C4-2B (cell line): ENCODE measurements around the gene OSBPL1A.

Experiments used
- H3K27ac ChIP-seq: fragments of 450-650 bp; 2 replicates; pipeline ENCODE4 v1.5.1; 2017
- ZFX ChIP-seq: fragments of 450-650 bp; IDR thresholded peaks from 2 replicates; pipeline ENCODE4 v1.6.1; 2017
- TF ChIP-seq, protein P1 (sequence below): fragments of 450-650 bp; conservative IDR thresholded peaks from 2 replicates; pipeline ENCODE4 v1.5.1; 2017; ENCODE audit warnings: mild to moderate bottlenecking

Gene OSBPL1A

DNA sequence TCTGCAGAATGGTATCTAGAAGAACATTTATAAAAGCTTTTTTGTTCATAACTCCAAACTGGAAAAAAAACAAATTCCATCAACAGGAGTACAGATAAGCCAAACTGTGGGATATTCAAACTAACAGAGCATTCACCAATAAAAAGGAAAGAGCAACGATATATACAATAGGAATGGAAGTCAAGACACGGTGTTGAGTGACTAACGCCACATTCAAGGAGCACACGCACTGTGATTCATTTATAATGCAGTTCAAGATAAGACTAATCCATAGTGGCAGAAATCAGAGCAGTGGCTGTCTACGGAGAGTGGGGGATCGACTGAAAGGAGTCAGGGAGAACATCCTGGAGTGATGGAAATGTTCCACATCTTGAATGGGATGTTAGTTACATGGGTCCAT, 188.1 kb downstream of the OSBPL1A start:
- H3K27ac ChIP-seq = no peak overlapping the region
- TF ChIP-seq, protein P1, sequence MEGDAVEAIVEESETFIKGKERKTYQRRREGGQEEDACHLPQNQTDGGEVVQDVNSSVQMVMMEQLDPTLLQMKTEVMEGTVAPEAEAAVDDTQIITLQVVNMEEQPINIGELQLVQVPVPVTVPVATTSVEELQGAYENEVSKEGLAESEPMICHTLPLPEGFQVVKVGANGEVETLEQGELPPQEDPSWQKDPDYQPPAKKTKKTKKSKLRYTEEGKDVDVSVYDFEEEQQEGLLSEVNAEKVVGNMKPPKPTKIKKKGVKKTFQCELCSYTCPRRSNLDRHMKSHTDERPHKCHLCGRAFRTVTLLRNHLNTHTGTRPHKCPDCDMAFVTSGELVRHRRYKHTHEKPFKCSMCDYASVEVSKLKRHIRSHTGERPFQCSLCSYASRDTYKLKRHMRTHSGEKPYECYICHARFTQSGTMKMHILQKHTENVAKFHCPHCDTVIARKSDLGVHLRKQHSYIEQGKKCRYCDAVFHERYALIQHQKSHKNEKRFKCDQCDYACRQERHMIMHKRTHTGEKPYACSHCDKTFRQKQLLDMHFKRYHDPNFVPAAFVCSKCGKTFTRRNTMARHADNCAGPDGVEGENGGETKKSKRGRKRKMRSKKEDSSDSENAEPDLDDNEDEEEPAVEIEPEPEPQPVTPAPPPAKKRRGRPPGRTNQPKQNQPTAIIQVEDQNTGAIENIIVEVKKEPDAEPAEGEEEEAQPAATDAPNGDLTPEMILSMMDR = no peak
- no peak for TF ChIP-seq ZFX

DNA sequence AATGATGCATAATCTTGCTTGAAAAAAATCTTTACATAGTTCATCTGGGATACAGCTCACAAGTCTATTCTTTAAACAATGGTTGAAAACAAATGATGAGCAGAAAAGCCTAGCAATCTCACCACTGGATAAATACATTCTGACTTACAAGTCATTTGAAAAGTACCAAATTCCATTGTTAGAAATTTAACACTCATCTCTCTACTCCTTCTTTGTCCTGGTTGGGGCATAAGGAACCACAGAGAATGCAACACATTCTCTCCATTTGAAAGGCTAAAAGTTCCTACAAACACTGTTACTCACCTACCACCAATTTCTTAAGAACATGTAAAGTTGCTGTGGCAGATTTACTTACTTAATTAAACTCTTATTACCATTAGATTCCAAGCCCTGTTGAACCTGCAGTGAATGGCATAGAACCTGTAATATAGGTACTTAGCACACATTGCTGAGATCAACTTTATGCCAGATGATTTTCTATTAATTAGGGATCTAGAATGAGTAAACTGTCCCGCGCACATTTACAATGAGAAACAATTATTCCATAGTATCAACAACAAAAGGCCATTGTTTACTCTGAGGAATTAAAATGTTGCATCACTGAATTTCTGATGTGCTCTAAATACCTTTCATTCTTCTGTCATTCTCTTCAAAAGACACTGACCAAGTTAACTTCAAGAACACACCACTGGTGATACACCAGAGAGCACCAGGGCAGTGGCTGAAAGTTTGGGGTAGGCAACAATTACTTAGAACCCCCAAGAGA, 189.2 kb downstream of the OSBPL1A start:
- H3K27ac ChIP-seq = no peak overlapping the region

DNA sequence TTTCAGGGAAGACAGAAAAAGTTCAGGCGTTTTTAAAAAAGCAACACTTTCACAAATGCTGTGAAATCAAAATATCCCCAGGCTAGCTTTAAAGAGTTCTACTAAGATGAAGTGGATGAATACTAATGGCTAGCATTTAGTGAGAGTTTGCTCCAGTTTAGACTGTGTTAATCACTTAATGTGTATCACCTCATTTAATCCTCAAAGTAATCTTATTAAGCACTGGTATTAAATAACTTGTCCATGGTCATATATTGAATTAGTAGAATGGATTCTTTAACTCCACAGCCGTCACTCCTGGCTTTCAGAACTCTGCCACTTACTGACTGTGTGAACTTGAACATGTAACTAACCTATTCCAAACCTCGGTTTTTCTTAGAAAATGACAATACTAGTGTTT, 192.7 kb downstream of the OSBPL1A start:
- TF ChIP-seq ZFX = no peak
- H3K27ac ChIP-seq = no peak overlapping the region

More for the DNA sequence above, 189.2 kb downstream of the OSBPL1A start:
- TF ChIP-seq, protein P1 = no peak
- TF ChIP-seq ZFX = no peak

DNA sequence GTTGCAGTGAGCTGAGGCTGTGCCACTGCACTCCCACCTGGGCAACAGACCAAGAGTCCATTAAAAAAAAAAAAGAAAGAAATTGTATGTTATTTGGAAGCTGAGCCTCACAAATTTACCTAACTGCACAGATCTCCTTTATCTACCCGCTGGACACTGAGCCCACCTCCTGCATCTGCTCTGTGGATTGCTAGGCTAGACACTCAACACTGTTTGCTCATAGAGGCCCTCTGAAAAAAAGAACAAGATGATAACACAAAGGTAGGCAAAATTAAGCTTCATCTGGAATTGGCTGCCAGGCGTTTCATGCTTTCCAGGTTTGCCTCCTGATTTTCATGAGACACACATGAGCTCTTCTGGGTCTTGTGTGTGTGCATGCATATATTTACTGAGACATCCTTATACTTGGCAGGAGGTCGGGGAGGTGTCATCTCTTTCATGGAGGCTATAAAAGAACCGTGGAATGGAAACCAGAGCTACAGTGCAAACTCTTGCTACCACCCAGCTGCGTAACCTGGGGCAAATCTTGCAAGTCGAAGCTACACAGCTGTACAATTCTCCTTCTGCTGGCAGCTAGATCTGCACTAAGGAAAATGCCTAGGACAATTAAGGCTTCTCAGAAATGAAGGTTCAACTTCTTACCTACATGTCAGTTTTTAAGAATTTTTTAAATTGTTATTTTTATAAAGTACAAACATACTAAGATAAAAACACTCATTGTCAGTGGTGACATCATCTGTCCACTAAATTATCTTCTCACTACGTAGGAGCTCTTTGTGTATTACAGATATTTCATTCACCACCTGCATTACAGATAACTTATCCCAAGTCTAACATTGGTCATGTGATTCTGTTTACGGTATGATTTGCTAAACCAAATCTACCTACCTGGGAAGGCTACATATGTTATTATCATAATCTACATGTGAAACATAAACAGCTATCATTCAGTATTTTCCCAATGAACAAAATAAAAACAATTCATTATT, 195.6 kb downstream of the OSBPL1A start:
- TF ChIP-seq ZFX = no peak
- TF ChIP-seq, protein P1 = no peak
- H3K27ac ChIP-seq = no peak overlapping the region

DNA sequence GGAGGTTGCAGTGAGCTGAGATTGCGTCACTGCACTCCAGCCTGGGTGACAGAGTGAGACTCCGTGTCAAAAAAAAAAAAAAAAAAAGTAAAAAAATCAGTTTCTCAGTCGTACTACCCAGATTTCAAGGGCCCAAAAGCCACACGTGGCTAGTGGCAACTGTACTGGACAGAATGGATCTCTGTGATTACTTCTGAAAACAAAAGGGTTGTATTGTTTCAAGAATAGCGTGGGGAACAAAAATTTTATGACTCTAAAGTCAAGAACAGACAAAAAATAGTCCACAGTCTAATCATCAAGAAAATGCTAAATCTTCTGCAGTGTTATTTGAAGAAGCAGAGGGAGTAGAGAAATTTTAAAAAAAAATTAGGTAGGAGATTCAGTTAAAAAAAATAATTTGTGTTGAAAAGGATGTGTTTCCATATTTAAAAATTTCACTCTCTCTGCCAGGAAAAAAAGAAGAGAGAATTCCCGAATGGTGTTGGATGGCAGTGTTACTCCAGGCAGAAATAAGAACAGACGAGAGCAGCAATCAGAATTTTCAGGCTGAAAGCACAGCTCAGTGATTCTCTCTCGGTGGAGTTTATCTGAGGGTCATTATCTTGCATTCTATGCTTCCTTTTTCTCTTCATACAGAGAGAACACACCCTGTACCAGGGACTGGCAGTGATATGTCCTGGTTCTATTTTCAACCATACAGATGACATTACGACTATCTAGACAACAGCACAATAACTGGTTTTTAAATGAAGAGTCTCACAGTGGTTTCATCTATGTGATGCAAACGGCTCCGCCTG, 196.9 kb downstream of the OSBPL1A start:
- H3K27ac ChIP-seq = no peak overlapping the region
- TF ChIP-seq, protein P1 = no peak
- TF ChIP-seq ZFX = no peak

DNA sequence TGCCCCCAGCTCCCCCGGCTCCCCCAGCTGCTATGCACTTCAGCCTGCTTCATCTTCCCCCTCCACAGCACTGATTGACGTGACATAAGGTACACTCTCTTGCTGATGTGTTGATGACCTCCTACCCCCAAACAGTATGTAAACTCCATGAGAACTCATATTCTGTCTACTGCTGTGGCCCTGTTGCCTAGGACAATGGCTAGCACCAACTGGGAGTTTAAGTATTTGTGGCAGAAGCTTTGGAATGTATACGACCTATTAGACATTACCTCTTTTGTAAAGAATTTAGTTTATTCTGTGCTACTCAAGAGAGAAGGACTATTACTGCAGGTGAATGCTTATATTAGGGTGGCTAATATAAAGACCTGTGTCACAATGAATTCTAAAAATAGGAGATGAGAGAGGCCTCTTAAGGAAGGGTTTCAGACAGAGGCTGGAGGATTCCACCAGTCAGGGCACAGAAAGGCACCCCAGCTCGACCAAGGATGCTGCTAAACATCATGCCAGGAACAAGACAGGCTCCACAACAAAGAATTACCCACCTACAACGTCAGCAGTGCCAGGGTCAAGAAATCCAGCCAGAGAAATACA, 198.2 kb downstream of the OSBPL1A start:
- H3K27ac ChIP-seq = no peak overlapping the region

More for the DNA sequence above, 198.2 kb downstream of the OSBPL1A start:
- TF ChIP-seq ZFX = no peak
- TF ChIP-seq, protein P1 = no peak
